OCI-LY7 (cell line): ENCODE data around the gene PAEP. TPM values are rescaled to one million over a fixed set of nuclear protein-coding genes. Genes with fewer than 3 reads are reported as not detected.
"Not testable (repeated sequence)": the region's sequence is repeated elsewhere in the genome, so short reads cannot be mapped to it uniquely, and the experiment has no call there.

Experiments
- BruUV-seq: library from RNA; stranded (reverse); fragments of 400-500 nt; replicated peaks from 2 replicates; lab custom pipeline; 2021; lab: Mats Ljungman, UMichigan
- CTCF ChIA-PET: fragments of 300-600 bp; sonication (Branson Sonifier 250); formaldehyde crosslinking; loops from one replicate; lab custom pipeline; 2022; ENCODE audit warnings: antibody characterized with exemption; ENCODE audit not compliant: unreplicated experiment; lab: Charles Lee
- POLR2A ChIA-PET: fragments of 300-600 bp; sonication (Branson Sonifier 250); formaldehyde crosslinking; loops from one replicate; lab custom pipeline; 2022; ENCODE audit warnings: antibody characterized with exemption; lab: Charles Lee
- DNase-seq: peaks from one replicate; pipeline ENCODE4 v3.0.0-alpha.2; 2015; ENCODE audit warnings: low spot score
- H2AFZ ChIP-seq: fragments of 200-600 bp; sonication (generic), shearing (Covaris generic); 2 replicates; pipeline ENCODE4 v1.6.1; 2014; ENCODE audit warnings: mild to moderate bottlenecking, antibody characterized with exemption, low read length, moderate library complexity
- H3K27ac ChIP-seq: fragments of 200-600 bp; sonication (generic); 2 replicates; pipeline ENCODE4 v1.5.1; 2014; ENCODE audit warnings: mixed run types, low read depth, mild to moderate bottlenecking, moderate library complexity, low read length, inconsistent platforms; ENCODE audit not compliant: poor library complexity, severe bottlenecking
- H3K36me3 ChIP-seq: fragments of 200-600 bp; sonication (generic); 2 replicates; pipeline ENCODE4 v1.6.1; 2014; ENCODE audit warnings: mild to moderate bottlenecking, antibody characterized with exemption, low read length, moderate library complexity, mixed read lengths; ENCODE audit not compliant: insufficient read depth
- H3K4me1 ChIP-seq: fragments of 200-600 bp; sonication (generic); 2 replicates; pipeline ENCODE4 v1.5.1; 2014; ENCODE audit warnings: mild to moderate bottlenecking, low read length; ENCODE audit not compliant: insufficient read depth, poor library complexity, severe bottlenecking
- H3K4me2 ChIP-seq: fragments of 200-600 bp; sonication (generic); 2 replicates; pipeline ENCODE4 v1.6.1; 2014; ENCODE audit warnings: mild to moderate bottlenecking, low read length
- H3K4me3 ChIP-seq: fragments of 200-600 bp; sonication (generic); 2 replicates; pipeline ENCODE4 v1.5.1; 2014; ENCODE audit warnings: mild to moderate bottlenecking, low read depth, low read length; ENCODE audit not compliant: poor library complexity, severe bottlenecking
- H3K79me2 ChIP-seq: fragments of 200-600 bp; sonication (generic); 2 replicates; pipeline ENCODE4 v1.6.1; 2016; ENCODE audit warnings: low read depth, mild to moderate bottlenecking, low read length, moderate library complexity, mixed read lengths; ENCODE audit not compliant: insufficient read depth
- H3K9me2 ChIP-seq: fragments of 200-600 bp; sonication (generic); 2 replicates; pipeline ENCODE4 v1.6.1; 2016; ENCODE audit warnings: mild to moderate bottlenecking, low read length, mixed read lengths; ENCODE audit not compliant: insufficient read depth
- H3K9me3 ChIP-seq: fragments of 200-600 bp; sonication (generic); 2 replicates; pipeline ENCODE4 v1.6.1; 2014; ENCODE audit warnings: mild to moderate bottlenecking, mixed run types, low read length, mixed read lengths
- H4K20me1 ChIP-seq: fragments of 200-600 bp; sonication (generic); 2 replicates; pipeline ENCODE4 v1.6.1; 2014; ENCODE audit warnings: mild to moderate bottlenecking, antibody characterized with exemption, low read length, moderate library complexity, mixed read lengths; ENCODE audit not compliant: insufficient read depth
- EZH2phosphoT487 ChIP-seq: fragments of 200-600 bp; sonication (generic); IDR thresholded peaks from 2 replicates; pipeline ENCODE4 v1.6.1; 2018; ENCODE audit warnings: low read depth, borderline replicate concordance, mild to moderate bottlenecking, mixed run types, antibody characterized with exemption, low read length, moderate library complexity, mixed read lengths
- intact Hi-C: fragments of 100-400 bp; cut with micrococcal nuclease; formaldehyde crosslinking; loops from one replicate; pipeline ENCODE4 v1.10.0; 2022; ENCODE audit not compliant: unreplicated experiment
- total RNA-seq, 2 experiments: library from RNA; depleted of rRNA in 1 of 2; stranded (reverse); fragments of >200 nt in 1 of 2; shearing (Covaris generic) in 1 of 2; gene quantifications; 2 replicates each; pipeline ENCODE4 v1.2.3, GENCODE V29; 2014 to 2022
- TF ChIP-seq, protein P1 (sequence below): fragments of 200-600 bp; sonication (generic); conservative IDR thresholded peaks from 2 replicates; pipeline ENCODE4 v1.5.1; 2014; ENCODE audit warnings: mild to moderate bottlenecking, antibody characterized with exemption, low read length, moderate library complexity, mixed read lengths

The PAEP gene
- total RNA-seq, 2 experiments from 2014 or later, result not detected

- H4K20me1 ChIP-seq, BruUV-seq, POLR2A ChIA-PET, H3K36me3 ChIP-seq, H3K4me3 ChIP-seq, H3K9me2 ChIP-seq, intact Hi-C loops, H2AFZ ChIP-seq, H3K4me1 ChIP-seq, H3K27ac ChIP-seq, H3K79me2 ChIP-seq, H3K4me2 ChIP-seq, H3K9me3 ChIP-seq, DNase-seq, CTCF ChIA-PET: not testable (repeated sequence)
Measured at GRCh38 chr9:135534826-135535225, 26.7 kb upstream of the PAEP start.

- H3K9me3 ChIP-seq, H3K4me1 ChIP-seq, H3K36me3 ChIP-seq, H4K20me1 ChIP-seq, intact Hi-C loops, H2AFZ ChIP-seq, H3K27ac ChIP-seq, POLR2A ChIA-PET, DNase-seq, H3K4me2 ChIP-seq, H3K4me3 ChIP-seq, H3K9me2 ChIP-seq, BruUV-seq, CTCF ChIA-PET, H3K79me2 ChIP-seq: not testable (repeated sequence)
Measured at GRCh38 chr9:135535631-135536030, 25.9 kb upstream of the PAEP start.

- TF ChIP-seq EZH2phosphoT487, result no peak
- TF ChIP-seq, protein P1, sequence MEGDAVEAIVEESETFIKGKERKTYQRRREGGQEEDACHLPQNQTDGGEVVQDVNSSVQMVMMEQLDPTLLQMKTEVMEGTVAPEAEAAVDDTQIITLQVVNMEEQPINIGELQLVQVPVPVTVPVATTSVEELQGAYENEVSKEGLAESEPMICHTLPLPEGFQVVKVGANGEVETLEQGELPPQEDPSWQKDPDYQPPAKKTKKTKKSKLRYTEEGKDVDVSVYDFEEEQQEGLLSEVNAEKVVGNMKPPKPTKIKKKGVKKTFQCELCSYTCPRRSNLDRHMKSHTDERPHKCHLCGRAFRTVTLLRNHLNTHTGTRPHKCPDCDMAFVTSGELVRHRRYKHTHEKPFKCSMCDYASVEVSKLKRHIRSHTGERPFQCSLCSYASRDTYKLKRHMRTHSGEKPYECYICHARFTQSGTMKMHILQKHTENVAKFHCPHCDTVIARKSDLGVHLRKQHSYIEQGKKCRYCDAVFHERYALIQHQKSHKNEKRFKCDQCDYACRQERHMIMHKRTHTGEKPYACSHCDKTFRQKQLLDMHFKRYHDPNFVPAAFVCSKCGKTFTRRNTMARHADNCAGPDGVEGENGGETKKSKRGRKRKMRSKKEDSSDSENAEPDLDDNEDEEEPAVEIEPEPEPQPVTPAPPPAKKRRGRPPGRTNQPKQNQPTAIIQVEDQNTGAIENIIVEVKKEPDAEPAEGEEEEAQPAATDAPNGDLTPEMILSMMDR, result no peak
- Histone ChIP-seq H3K9me2 (no peaks in the 10 kb centered on the region), H3K27ac (no peak overlapping the region), H3K4me1 (no peaks in the 10 kb centered on the region), H3K4me2 (no peak overlapping the region), H3K36me3 (no peaks in the 10 kb centered on the region), H3K79me2 (no peaks in the 10 kb centered on the region), H3K9me3 (no peaks in the 10 kb centered on the region), H3K4me3 (no peak overlapping the region), H2AFZ (no peak overlapping the region), H4K20me1 (no peaks in the 10 kb centered on the region)
- DNase-seq, result no peak
- POLR2A ChIA-PET, result no interaction called here
- CTCF ChIA-PET, result no interaction called here
- no TSS peak for BruUV-seq
- intact Hi-C loops, result no loop called here
Measured at GRCh38 chr9:135536216-135536615, 25.3 kb upstream of the PAEP start.

DNA sequence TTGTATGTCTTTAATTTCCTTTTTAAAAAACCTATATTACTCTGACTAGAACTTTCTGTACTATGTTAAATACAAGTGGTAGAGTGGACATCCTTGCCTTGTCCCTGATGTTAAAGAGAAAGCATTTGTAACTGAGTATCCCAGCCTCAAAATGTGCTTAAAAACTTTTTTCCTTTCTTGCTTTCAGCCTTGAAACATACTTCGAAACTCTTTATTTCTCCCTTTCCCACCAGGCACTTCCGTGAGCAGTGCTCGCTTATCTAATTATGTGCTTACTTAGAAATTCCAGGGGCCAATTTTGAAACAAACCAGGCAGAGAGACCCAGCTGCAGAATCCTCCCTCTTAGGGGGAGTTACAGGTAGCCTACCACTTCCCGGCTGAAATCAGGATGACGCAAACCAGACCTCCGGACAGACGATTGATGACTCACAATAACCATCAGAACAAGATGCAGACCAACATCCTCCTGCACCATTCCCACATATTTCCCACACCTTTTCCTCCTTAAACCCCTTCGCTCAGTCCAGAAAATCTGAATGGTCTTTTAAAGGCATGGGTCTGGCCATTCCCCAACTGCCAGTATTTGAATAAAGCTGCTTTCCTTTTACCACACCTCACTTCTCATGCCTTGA, 18.2 kb upstream of the PAEP start:
- H3K9me2 ChIP-seq, BruUV-seq, DNase-seq, H4K20me1 ChIP-seq, intact Hi-C loops, H3K4me2 ChIP-seq, H3K27ac ChIP-seq, H2AFZ ChIP-seq, H3K79me2 ChIP-seq, H3K4me1 ChIP-seq, H3K36me3 ChIP-seq, H3K9me3 ChIP-seq, H3K4me3 ChIP-seq, CTCF ChIA-PET, POLR2A ChIA-PET: not testable (repeated sequence)
